Activated CD4-positive, alpha-beta memory T cell treated with anti-CD3 and anti-CD28 coated beads for 36 hours (primary cell): ENCODE measurements around the gene HSPA14. TPM values are rescaled to one million over a fixed set of nuclear protein-coding genes. Genes with fewer than 3 reads are reported as not detected.
"Not testable (repeated sequence)": the region's sequence is repeated elsewhere in the genome, so short reads cannot be mapped to it uniquely, and the experiment has no call there.

Experiments
- CTCF ChIA-PET: fragments of 350-600 bp; sonication (Branson Sonifier 250); formaldehyde crosslinking; loops from one replicate; lab custom pipeline; 2021; ENCODE audit warnings: antibody characterized with exemption, inconsistent platforms; lab: Charles Lee
- POLR2A ChIA-PET: fragments of 350-600 bp; sonication (Branson Sonifier 250); formaldehyde crosslinking; loops from one replicate; lab custom pipeline; 2021; ENCODE audit warnings: antibody characterized with exemption; lab: Charles Lee
- DNase-seq: peaks from one replicate; pipeline ENCODE4 v3.0.0-alpha.2; 2020
- H3K27ac Mint-ChIP-seq: one replicate; pipeline ENCODE4 v1.8.0; 2021; ENCODE audit warnings: mixed read lengths
- H3K27me3 Mint-ChIP-seq: one replicate; pipeline ENCODE4 v1.8.0; 2021; ENCODE audit warnings: mixed read lengths
- H3K36me3 Mint-ChIP-seq: one replicate; pipeline ENCODE4 v1.8.0; 2021; ENCODE audit warnings: mixed read lengths
- H3K4me1 Mint-ChIP-seq: one replicate; pipeline ENCODE4 v1.8.0; 2021; ENCODE audit warnings: low read depth, mixed read lengths
- H3K4me3 Mint-ChIP-seq: one replicate; pipeline ENCODE4 v1.8.0; 2021; ENCODE audit warnings: mild to moderate bottlenecking, mixed read lengths
- H3K9me3 Mint-ChIP-seq: one replicate; pipeline ENCODE4 v1.8.0; 2021; ENCODE audit warnings: mixed read lengths
- intact Hi-C: fragments of 100-400 bp; cut with micrococcal nuclease; formaldehyde crosslinking; loops from one replicate; pipeline ENCODE4 v1.15.1; 2023
- total RNA-seq, 2 experiments: library from RNA; stranded (reverse); gene quantifications; one replicate each; pipeline ENCODE4 v1.2.3, GENCODE V29; 2021

HSPA14 gene
- total RNA-seq, 2 experiments from 2014 or later = 31.1 to 31.2 TPM

DNA sequence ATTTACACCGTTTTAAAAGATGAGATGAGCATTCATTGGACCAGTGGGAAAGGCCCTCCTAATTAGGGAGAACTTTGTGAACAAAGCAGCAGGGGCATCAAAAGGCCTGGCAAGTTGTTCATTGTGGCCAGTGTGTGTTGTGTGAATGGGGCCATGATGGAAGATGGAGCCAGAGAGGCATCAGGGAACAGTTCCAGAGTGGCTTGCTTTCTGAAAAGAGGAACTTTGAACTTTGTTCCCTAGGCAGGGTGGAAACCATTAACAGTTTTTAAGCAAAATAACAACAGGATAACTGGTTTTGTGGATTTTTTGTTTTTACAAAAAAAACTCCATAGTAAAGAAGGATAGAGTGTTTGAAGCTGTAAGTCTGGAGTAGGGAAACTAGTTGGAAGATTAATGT, 53.0 kb downstream of the HSPA14 start:
- intact Hi-C loops = no loop called here
- no peak overlapping the region for H3K4me3 Mint-ChIP-seq
- H3K27me3 Mint-ChIP-seq = no peaks in the 10 kb centered on the region
- POLR2A ChIA-PET = no interaction called here
- DNase-seq = no peak
- H3K4me1 Mint-ChIP-seq = peaks cover 8% of the 10 kb centered on the region
- H3K27ac Mint-ChIP-seq = no peak overlapping the region
- no peaks in the 10 kb centered on the region for H3K9me3 Mint-ChIP-seq
- CTCF ChIA-PET = no interaction called here
- H3K36me3 Mint-ChIP-seq = peaks cover 2% of the 10 kb centered on the region

GRCh38 chr10:14904316-14904732, 66.2 kb downstream of the HSPA14 start:
- peak; percentile 16 for DNase-seq
- ChIA-PET POLR2A (interaction anchor here (0.9 kb wide), 1 partner anchor 26 kb away, joined by 3 read pairs; the partner anchor contains the start of gene SUV39H2), CTCF (interaction anchor here (0.6 to 1.5 kb wide), 4 partner anchors 14 to 367 kb away, joined by 3 to 5 read pairs (median 4); no protein-coding TSS in a partner anchor)
- peaks cover 10% of the 10 kb centered on the region for H3K4me1 Mint-ChIP-seq
- intact Hi-C loops = no loop called here
- H3K9me3 Mint-ChIP-seq = peaks cover 5% of the 10 kb centered on the region
- no peak overlapping the region for H3K4me3 Mint-ChIP-seq
- H3K27ac Mint-ChIP-seq = no peak overlapping the region
- H3K27me3 Mint-ChIP-seq = no peaks in the 10 kb centered on the region
- H3K36me3 Mint-ChIP-seq = peaks cover 44% of the 10 kb centered on the region

GRCh38 chr10:14904864-14905263, 66.8 kb downstream of the HSPA14 start:
- POLR2A ChIA-PET = interaction anchor here (0.9 kb wide), 1 partner anchor 26 kb away, joined by 3 read pairs; the partner anchor contains the start of gene SUV39H2
- intact Hi-C loops = loop anchor here (5.0 kb wide), 1 partner anchor 47 kb away; the partner anchor contains the start of gene DCLRE1C

GRCh38 chr10:14905890-14906289, 67.8 kb downstream of the HSPA14 start:
- Mint-ChIP-seq H3K36me3 (peaks cover 50% of the 10 kb centered on the region), H3K4me3 (no peak overlapping the region), H3K27me3 (no peaks in the 10 kb centered on the region), H3K9me3 (peaks cover 5% of the 10 kb centered on the region), H3K4me1 (peaks cover 10% of the 10 kb centered on the region), H3K27ac (no peak overlapping the region)
- intact Hi-C loops = loop anchor here (5.0 kb wide), 1 partner anchor 46 kb away; the partner anchor contains the start of gene DCLRE1C
- no peak for DNase-seq
- ChIA-PET CTCF (interaction anchor here (0.6 to 1.2 kb wide), 3 partner anchors 16 to 68 kb away, joined by 3 to 5 read pairs (median 3); no protein-coding TSS in a partner anchor), POLR2A (no interaction called here)

More at GRCh38 chr10:14904864-14905263, 66.8 kb downstream of the HSPA14 start:
- DNase-seq = no peak
- no peak overlapping the region for H3K4me3 Mint-ChIP-seq
- H3K9me3 Mint-ChIP-seq = peaks cover 5% of the 10 kb centered on the region
- H3K4me1 Mint-ChIP-seq = peaks cover 10% of the 10 kb centered on the region
- CTCF ChIA-PET = interaction anchor here (0.6 to 1.2 kb wide), 2 partner anchors 15 kb away, joined by 3 to 5 read pairs; no protein-coding TSS in a partner anchor
- H3K27me3 Mint-ChIP-seq = no peaks in the 10 kb centered on the region
- H3K36me3 Mint-ChIP-seq = peaks cover 44% of the 10 kb centered on the region
- H3K27ac Mint-ChIP-seq = no peak overlapping the region

DNA sequence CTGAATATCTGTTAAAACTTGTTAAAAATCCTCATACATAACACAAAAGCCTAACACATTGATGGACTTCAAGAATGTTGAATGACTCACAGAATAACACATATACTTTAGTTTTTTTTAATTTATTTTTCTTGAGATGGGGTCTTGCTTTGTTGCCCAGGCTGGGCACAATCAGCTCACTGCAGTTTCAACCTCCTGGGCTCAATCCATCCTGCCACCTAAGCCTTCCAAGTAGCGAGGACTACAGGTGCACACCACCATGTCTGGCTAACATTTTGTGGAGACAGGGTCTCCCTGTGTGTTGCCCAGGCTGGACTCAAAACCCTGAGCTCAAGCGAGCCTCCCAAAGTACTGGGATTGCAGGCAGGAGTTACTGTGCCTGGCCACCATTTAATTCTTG, 68.7 kb downstream of the HSPA14 start:
- POLR2A ChIA-PET = no interaction called here
- H3K36me3 Mint-ChIP-seq = peaks cover 56% of the 10 kb centered on the region
- no peaks in the 10 kb centered on the region for H3K27me3 Mint-ChIP-seq
- H3K9me3 Mint-ChIP-seq = peaks cover 5% of the 10 kb centered on the region
- intact Hi-C loops = loop anchor here (5.0 kb wide), 1 partner anchor 46 kb away; the partner anchor contains the start of gene DCLRE1C
- DNase-seq = no peak
- H3K4me3 Mint-ChIP-seq = no peak overlapping the region
- no peak overlapping the region for H3K27ac Mint-ChIP-seq
- H3K4me1 Mint-ChIP-seq = peaks cover 10% of the 10 kb centered on the region
- CTCF ChIA-PET = no interaction called here

DNA sequence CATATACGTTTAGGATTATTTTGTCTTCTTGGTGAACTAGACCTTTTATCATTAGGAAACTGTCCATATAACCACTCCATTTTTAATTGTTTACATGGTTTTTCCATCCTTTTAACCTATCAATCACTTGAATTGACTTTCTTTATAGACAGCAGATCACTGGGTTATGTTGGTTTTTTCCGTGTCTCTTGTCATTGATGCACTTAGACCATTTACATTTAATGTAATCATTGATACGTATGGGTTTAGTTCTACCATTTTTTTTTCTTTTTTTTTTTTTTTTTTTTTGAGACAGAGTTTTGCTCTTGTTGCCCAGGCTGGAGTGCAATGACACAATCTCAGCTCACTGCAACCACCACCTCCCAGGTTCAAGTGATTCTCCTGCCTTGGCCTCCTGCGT, 69.5 kb downstream of the HSPA14 start:
- DNase-seq, H3K27me3 Mint-ChIP-seq, CTCF ChIA-PET, H3K9me3 Mint-ChIP-seq, H3K4me1 Mint-ChIP-seq, H3K4me3 Mint-ChIP-seq, H3K27ac Mint-ChIP-seq, POLR2A ChIA-PET: not testable (repeated sequence)
- intact Hi-C loops = loop anchor here (5.0 kb wide), 1 partner anchor 45 kb away; the partner anchor contains the start of gene DCLRE1C
- peaks cover 56% of the 10 kb centered on the region for H3K36me3 Mint-ChIP-seq

DNA sequence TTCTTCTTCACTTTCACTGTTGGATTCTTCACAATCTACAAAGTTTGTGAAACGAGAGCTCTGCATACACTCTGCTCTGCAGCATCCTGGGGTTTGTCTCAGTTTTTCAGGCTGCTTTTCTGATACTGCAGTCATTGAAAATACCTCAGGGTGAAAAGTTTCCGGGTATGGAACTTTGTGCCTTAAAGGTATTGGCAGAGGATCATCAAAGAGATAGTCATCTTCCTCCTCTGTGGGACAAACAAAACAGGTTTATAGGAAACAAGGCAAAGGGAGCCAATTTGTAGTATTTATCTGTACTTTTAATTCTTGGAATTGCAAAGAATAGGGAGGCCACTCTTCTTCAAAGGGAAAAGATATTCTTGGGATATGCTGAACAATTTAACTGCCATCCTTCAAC, 71.0 kb downstream of the HSPA14 start:
- ChIA-PET POLR2A (interaction anchor here (1.4 kb wide), 1 partner anchor 28 kb away, joined by 7 read pairs; no protein-coding TSS in a partner anchor), CTCF (no interaction called here)
- peaks cover 68% of the 10 kb centered on the region for H3K36me3 Mint-ChIP-seq
- no peak overlapping the region for H3K4me3 Mint-ChIP-seq
- H3K4me1 Mint-ChIP-seq = peaks cover 10% of the 10 kb centered on the region
- no peak overlapping the region for H3K27ac Mint-ChIP-seq
- peaks cover 5% of the 10 kb centered on the region for H3K9me3 Mint-ChIP-seq
- DNase-seq = no peak
- no peaks in the 10 kb centered on the region for H3K27me3 Mint-ChIP-seq
- intact Hi-C loops = loop anchor here (5.0 kb wide), 1 partner anchor 43 kb away; the partner anchor contains the start of gene DCLRE1C

DNA sequence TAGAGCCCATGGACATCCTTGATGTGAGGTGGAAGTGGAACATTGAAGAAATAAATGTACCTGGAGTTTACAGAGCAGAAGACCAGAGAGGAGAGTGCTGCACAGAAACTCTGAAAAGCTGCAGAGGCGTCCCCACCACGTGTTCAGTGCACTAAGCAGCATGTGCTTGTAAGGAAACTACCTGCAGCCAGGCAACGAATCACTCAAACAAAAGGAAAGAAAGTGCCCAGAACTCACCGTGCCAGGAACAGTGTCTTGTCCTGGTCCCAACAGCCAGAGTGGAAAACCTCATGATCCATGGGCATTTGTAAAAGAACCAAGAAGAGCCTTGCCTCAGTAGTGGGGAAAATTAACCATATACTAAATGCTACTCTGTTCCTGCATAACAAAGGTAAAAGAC, 72.8 kb downstream of the HSPA14 start:
- H3K27me3 Mint-ChIP-seq = no peaks in the 10 kb centered on the region
- POLR2A ChIA-PET = no interaction called here
- H3K4me3 Mint-ChIP-seq = no peak overlapping the region
- intact Hi-C loops = no loop called here
- H3K36me3 Mint-ChIP-seq = peaks cover 75% of the 10 kb centered on the region
- no peak for DNase-seq
- H3K4me1 Mint-ChIP-seq = peaks cover 16% of the 10 kb centered on the region
- CTCF ChIA-PET = no interaction called here
- H3K27ac Mint-ChIP-seq = no peak overlapping the region
- peaks cover 5% of the 10 kb centered on the region for H3K9me3 Mint-ChIP-seq

- ChIA-PET CTCF (interaction anchor here (1.0 kb wide), 1 partner anchor 8 kb away, joined by 3 read pairs; no protein-coding TSS in a partner anchor), POLR2A (no interaction called here)
- H3K36me3 Mint-ChIP-seq = peaks cover 79% of the 10 kb centered on the region
- H3K9me3 Mint-ChIP-seq = peaks cover 12% of the 10 kb centered on the region
- H3K4me3 Mint-ChIP-seq = no peak overlapping the region
- H3K27ac Mint-ChIP-seq = no peak overlapping the region
- no peak for DNase-seq
- H3K27me3 Mint-ChIP-seq = no peaks in the 10 kb centered on the region
- intact Hi-C loops = no loop called here
- peaks cover 16% of the 10 kb centered on the region for H3K4me1 Mint-ChIP-seq
Measured at GRCh38 chr10:14911801-14912200, 73.7 kb downstream of the HSPA14 start.

GRCh38 chr10:14916600-14916999, 78.5 kb downstream of the HSPA14 start:
- ChIA-PET CTCF (no interaction called here), POLR2A (no interaction called here)
- intact Hi-C loops = no loop called here
- peaks cover 18% of the 10 kb centered on the region for H3K4me1 Mint-ChIP-seq
- H3K36me3 Mint-ChIP-seq = peaks cover 84% of the 10 kb centered on the region
- H3K9me3 Mint-ChIP-seq = peaks cover 26% of the 10 kb centered on the region
- H3K27me3 Mint-ChIP-seq = no peaks in the 10 kb centered on the region
- no peak for DNase-seq
- no peak overlapping the region for H3K27ac Mint-ChIP-seq
- no peak overlapping the region for H3K4me3 Mint-ChIP-seq

DNA sequence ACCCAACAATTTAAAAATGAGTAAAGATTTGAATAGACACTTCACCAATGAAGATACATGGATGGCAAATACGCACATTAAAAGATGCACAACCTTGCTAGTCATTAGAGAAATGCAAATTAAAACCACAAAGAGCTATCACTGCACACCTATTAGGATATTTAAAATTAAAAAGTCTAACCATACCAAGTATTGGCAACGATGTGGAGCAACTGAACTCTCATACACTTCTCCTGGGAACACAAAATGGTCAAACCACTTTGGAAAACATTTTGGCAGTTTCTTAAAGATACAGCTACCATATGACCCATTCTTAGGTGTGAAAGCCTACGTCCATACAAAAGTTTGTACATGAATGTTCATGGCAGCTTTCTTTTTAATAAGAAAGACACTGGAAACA, 79.7 kb downstream of the HSPA14 start:
- no peak overlapping the region for H3K27ac Mint-ChIP-seq
- no peak for DNase-seq
- no peaks in the 10 kb centered on the region for H3K27me3 Mint-ChIP-seq
- no peak overlapping the region for H3K4me3 Mint-ChIP-seq
- CTCF ChIA-PET = no interaction called here
- intact Hi-C loops = no loop called here
- H3K36me3 Mint-ChIP-seq = peaks cover 88% of the 10 kb centered on the region
- POLR2A ChIA-PET = no interaction called here
- peaks cover 26% of the 10 kb centered on the region for H3K9me3 Mint-ChIP-seq
- H3K4me1 Mint-ChIP-seq = peaks cover 18% of the 10 kb centered on the region

GRCh38 chr10:14918964-14919363, 80.9 kb downstream of the HSPA14 start:
- peaks cover 26% of the 10 kb centered on the region for H3K9me3 Mint-ChIP-seq
- no peak for DNase-seq
- H3K27me3 Mint-ChIP-seq = no peaks in the 10 kb centered on the region
- ChIA-PET CTCF (no interaction called here), POLR2A (no interaction called here)
- H3K27ac Mint-ChIP-seq = no peak overlapping the region
- no peak overlapping the region for H3K4me3 Mint-ChIP-seq
- H3K4me1 Mint-ChIP-seq = peaks cover 18% of the 10 kb centered on the region
- intact Hi-C loops = no loop called here
- peaks cover 82% of the 10 kb centered on the region for H3K36me3 Mint-ChIP-seq
